ENCODE results near the gene PAPPA2.

Gene PAPPA2

DNA sequence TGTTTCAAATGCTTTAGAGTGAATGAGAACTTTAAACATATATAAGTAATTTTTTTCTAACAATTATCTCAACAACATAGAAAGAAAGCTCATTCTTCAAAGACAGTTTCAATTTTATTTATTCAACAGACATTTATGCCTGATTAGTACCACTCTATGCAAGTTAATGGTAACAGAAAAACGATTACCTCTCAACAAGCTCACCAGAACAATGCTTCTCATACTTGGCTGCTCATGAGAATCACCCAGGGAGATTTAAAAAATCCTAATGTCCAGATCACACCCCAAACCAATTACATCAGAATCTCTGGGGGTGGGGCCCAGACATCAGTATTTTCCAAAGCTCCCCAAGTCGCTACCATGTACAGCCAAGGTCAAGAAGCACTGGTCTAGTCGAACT is 312.4 kb downstream of the PAPPA2 start:
- no peaks in the 10 kb centered on the region for H3K4me1 ChIP-seq (ENCODE audit: control insufficient read depth, insufficient read depth, low read length)
- no peaks in the 10 kb centered on the region for H3K36me3 ChIP-seq (ENCODE audit: control insufficient read depth, insufficient read depth, low read length)
- no peaks in the 10 kb centered on the region for H3K27me3 ChIP-seq (ENCODE audit: control insufficient read depth, insufficient read depth, low read length)
- H3K9ac ChIP-seq (ENCODE audit: low read length), result no peak overlapping the region
- H3K27ac ChIP-seq (ENCODE audit: low read depth, low read length), result no peak overlapping the region
- H3K4me3 ChIP-seq (ENCODE audit: low read length), result no peak overlapping the region

- Histone ChIP-seq H3K4me3 (ENCODE audit: low read length) (no peak overlapping the region), H3K27me3 (ENCODE audit: control insufficient read depth, insufficient read depth, low read length) (no peaks in the 10 kb centered on the region), H3K9ac (ENCODE audit: low read length) (no peak overlapping the region), H3K27ac (ENCODE audit: low read depth, low read length) (no peak overlapping the region), H3K36me3 (ENCODE audit: control insufficient read depth, insufficient read depth, low read length) (no peaks in the 10 kb centered on the region), H3K4me1 (ENCODE audit: control insufficient read depth, insufficient read depth, low read length) (no peaks in the 10 kb centered on the region)
Observed at GRCh38 chr1:176775996-176776395, 313.0 kb downstream of the PAPPA2 start.

- Histone ChIP-seq H3K4me1 (ENCODE audit: control insufficient read depth, insufficient read depth, low read length) (no peaks in the 10 kb centered on the region), H3K9ac (ENCODE audit: low read length) (no peak overlapping the region), H3K36me3 (ENCODE audit: control insufficient read depth, insufficient read depth, low read length) (no peaks in the 10 kb centered on the region), H3K4me3 (ENCODE audit: low read length) (no peak overlapping the region), H3K27ac (ENCODE audit: low read depth, low read length) (no peak overlapping the region), H3K27me3 (ENCODE audit: control insufficient read depth, insufficient read depth, low read length) (no peaks in the 10 kb centered on the region)
Observed at GRCh38 chr1:176778056-176778455, 315.1 kb downstream of the PAPPA2 start.

- no peaks in the 10 kb centered on the region for H3K36me3 ChIP-seq (ENCODE audit: control insufficient read depth, insufficient read depth, low read length)
- no peak overlapping the region for H3K27ac ChIP-seq (ENCODE audit: low read depth, low read length)
- no peaks in the 10 kb centered on the region for H3K27me3 ChIP-seq (ENCODE audit: control insufficient read depth, insufficient read depth, low read length)
- H3K4me1 ChIP-seq (ENCODE audit: control insufficient read depth, insufficient read depth, low read length), result no peaks in the 10 kb centered on the region
- no peak overlapping the region for H3K9ac ChIP-seq (ENCODE audit: low read length)
- H3K4me3 ChIP-seq (ENCODE audit: low read length), result no peak overlapping the region
Observed at GRCh38 chr1:176779992-176780328, 317.0 kb downstream of the PAPPA2 start.

GRCh38 chr1:176783309-176783708 is 320.3 kb downstream of the PAPPA2 start:
- Histone ChIP-seq H3K9ac (ENCODE audit: low read length) (no peak overlapping the region), H3K4me3 (ENCODE audit: low read length) (no peak overlapping the region), H3K27ac (ENCODE audit: low read depth, low read length) (no peak overlapping the region), H3K36me3 (ENCODE audit: control insufficient read depth, insufficient read depth, low read length) (no peaks in the 10 kb centered on the region), H3K4me1 (ENCODE audit: control insufficient read depth, insufficient read depth, low read length) (peaks cover 4% of the 10 kb centered on the region), H3K27me3 (ENCODE audit: control insufficient read depth, insufficient read depth, low read length) (no peaks in the 10 kb centered on the region)

GRCh38 chr1:176785056-176785455 is 322.1 kb downstream of the PAPPA2 start:
- H3K27ac ChIP-seq (ENCODE audit: low read depth, low read length), result no peak overlapping the region
- H3K9ac ChIP-seq (ENCODE audit: low read length), result no peak overlapping the region
- no peak overlapping the region for H3K4me3 ChIP-seq (ENCODE audit: low read length)
- H3K27me3 ChIP-seq (ENCODE audit: control insufficient read depth, insufficient read depth, low read length), result no peaks in the 10 kb centered on the region
- peaks cover 4% of the 10 kb centered on the region for H3K4me1 ChIP-seq (ENCODE audit: control insufficient read depth, insufficient read depth, low read length)
- no peaks in the 10 kb centered on the region for H3K36me3 ChIP-seq (ENCODE audit: control insufficient read depth, insufficient read depth, low read length)

DNA sequence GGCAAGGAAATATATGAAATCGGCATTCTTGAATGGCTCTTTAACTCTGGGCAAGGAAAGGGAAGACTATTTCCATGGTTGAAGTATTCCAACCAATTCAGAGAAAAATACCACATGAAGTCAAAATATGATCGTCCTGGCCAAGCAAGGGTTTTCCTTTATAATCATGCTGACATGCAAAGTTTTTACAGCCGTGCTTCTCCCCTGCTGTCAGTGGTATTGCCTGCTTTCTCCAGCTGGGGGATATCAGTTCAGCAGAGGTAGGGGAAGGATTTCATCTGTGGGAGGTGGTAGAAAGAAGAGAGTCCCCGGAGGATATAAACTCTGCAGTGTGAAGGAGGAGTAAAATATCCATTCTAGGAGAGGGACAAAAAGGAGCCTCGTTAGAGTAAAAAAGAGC is 322.8 kb downstream of the PAPPA2 start:
- Histone ChIP-seq H3K27ac (ENCODE audit: low read depth, low read length) (no peak overlapping the region), H3K27me3 (ENCODE audit: control insufficient read depth, insufficient read depth, low read length) (no peaks in the 10 kb centered on the region), H3K4me3 (ENCODE audit: low read length) (no peak overlapping the region), H3K36me3 (ENCODE audit: control insufficient read depth, insufficient read depth, low read length) (no peaks in the 10 kb centered on the region), H3K4me1 (ENCODE audit: control insufficient read depth, insufficient read depth, low read length) (peaks cover 4% of the 10 kb centered on the region), H3K9ac (ENCODE audit: low read length) (no peak overlapping the region)

DNA sequence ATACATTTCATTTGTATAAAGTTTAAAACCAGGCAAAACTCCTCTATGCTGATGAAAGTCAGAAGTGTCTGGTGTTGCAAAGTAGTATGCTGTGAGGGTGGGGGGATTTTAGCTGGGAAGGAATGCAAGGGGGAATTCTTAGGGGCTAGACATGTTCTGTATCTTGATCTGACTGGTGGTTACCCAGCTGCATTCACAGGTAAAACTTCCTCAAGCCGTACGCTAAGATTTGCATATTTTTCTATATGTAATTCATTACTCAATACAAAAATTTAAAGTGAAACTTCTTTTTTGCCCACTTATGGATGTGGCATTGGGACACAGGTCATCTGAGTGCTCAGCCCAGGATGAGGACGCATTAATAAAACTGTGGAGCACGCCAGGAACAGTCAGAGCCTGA is 323.3 kb downstream of the PAPPA2 start:
- Histone ChIP-seq H3K36me3 (ENCODE audit: control insufficient read depth, insufficient read depth, low read length) (no peaks in the 10 kb centered on the region), H3K27ac (ENCODE audit: low read depth, low read length) (no peak overlapping the region), H3K9ac (ENCODE audit: low read length) (no peak overlapping the region), H3K4me1 (ENCODE audit: control insufficient read depth, insufficient read depth, low read length) (peaks cover 4% of the 10 kb centered on the region), H3K4me3 (ENCODE audit: low read length) (no peak overlapping the region), H3K27me3 (ENCODE audit: control insufficient read depth, insufficient read depth, low read length) (no peaks in the 10 kb centered on the region)

DNA sequence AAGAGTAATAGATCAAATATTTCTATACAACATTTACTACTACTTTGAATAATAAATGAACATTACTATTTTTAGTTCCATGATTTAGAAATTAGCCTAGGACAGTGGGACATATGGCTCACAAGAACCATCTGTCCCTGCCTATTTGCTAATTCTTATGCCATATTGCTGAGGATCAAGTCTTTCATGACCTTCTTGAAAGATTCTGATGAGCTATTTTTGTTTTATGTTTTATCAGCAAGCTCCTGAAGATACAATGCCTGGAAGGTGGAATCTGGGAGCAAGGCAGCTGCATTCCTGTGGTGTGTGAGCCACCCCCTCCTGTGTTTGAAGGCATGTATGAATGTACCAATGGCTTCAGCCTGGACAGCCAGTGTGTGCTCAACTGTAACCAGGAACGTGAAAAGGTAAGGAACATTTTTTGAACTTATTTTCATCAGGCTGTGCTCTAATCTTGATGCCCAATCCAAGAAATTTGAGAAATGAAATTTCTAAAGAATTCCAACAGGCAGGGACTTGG is 326.7 kb downstream of the PAPPA2 start:
- Histone ChIP-seq H3K4me1 (ENCODE audit: control insufficient read depth, insufficient read depth, low read length) (peaks cover 4% of the 10 kb centered on the region), H3K36me3 (ENCODE audit: control insufficient read depth, insufficient read depth, low read length) (no peaks in the 10 kb centered on the region), H3K27ac (ENCODE audit: low read depth, low read length) (no peak overlapping the region), H3K4me3 (ENCODE audit: low read length) (no peak overlapping the region), H3K27me3 (ENCODE audit: control insufficient read depth, insufficient read depth, low read length) (no peaks in the 10 kb centered on the region), H3K9ac (ENCODE audit: low read length) (no peak overlapping the region)

DNA sequence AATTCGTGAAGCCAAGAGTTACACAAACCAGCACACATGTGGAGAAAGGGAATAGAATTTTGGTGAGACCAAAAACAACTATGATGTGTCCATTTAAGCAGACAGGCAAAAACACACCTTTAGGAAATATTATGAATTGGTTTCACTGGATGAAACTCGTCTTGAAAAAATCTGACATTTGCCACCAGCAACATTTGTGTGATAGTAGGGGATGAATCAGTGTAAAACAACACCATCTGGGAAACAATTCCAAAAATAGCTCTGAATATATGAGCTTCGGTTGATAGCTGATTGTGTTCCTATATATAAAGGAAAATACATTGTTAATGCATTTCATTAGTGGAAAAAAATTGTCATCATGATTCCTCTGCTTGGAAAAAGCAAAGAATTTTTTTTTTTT is 327.8 kb downstream of the PAPPA2 start:
- Histone ChIP-seq H3K9ac (ENCODE audit: low read length) (no peak overlapping the region), H3K27ac (ENCODE audit: low read depth, low read length) (no peak overlapping the region), H3K4me3 (ENCODE audit: low read length) (no peak overlapping the region), H3K27me3 (ENCODE audit: control insufficient read depth, insufficient read depth, low read length) (no peaks in the 10 kb centered on the region), H3K36me3 (ENCODE audit: control insufficient read depth, insufficient read depth, low read length) (no peaks in the 10 kb centered on the region), H3K4me1 (ENCODE audit: control insufficient read depth, insufficient read depth, low read length) (peaks cover 4% of the 10 kb centered on the region)

DNA sequence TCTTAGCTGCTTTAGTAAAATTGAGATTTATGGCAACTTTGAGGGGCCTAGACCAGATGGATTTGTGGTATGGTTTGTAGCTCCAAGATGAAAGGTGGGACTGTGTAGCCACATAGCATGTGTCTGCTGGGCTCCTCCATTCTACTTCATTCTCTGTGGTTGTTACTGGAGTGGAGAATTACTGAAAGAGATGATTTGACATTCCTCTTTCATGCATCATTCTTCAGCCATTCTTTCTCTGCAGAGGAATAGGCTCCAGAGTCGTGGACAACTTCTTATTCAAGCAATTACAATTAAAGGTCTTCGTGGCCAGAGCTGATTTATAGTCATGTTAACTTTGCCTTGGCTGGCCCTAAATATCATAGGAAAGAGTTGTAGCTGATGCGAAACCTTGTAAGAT is 328.9 kb downstream of the PAPPA2 start:
- Histone ChIP-seq H3K9ac (ENCODE audit: low read length) (no peak overlapping the region), H3K36me3 (ENCODE audit: control insufficient read depth, insufficient read depth, low read length) (no peaks in the 10 kb centered on the region), H3K27me3 (ENCODE audit: control insufficient read depth, insufficient read depth, low read length) (no peaks in the 10 kb centered on the region), H3K4me1 (ENCODE audit: control insufficient read depth, insufficient read depth, low read length) (no peaks in the 10 kb centered on the region), H3K4me3 (ENCODE audit: low read length) (no peak overlapping the region), H3K27ac (ENCODE audit: low read depth, low read length) (no peak overlapping the region)

- no peak overlapping the region for H3K4me3 ChIP-seq (ENCODE audit: low read length)
- no peak overlapping the region for H3K27ac ChIP-seq (ENCODE audit: low read depth, low read length)
- no peaks in the 10 kb centered on the region for H3K36me3 ChIP-seq (ENCODE audit: control insufficient read depth, insufficient read depth, low read length)
- no peaks in the 10 kb centered on the region for H3K27me3 ChIP-seq (ENCODE audit: control insufficient read depth, insufficient read depth, low read length)
- H3K9ac ChIP-seq (ENCODE audit: low read length), result no peak overlapping the region
- no peaks in the 10 kb centered on the region for H3K4me1 ChIP-seq (ENCODE audit: control insufficient read depth, insufficient read depth, low read length)
Observed at GRCh38 chr1:176794897-176795508, 332.0 kb downstream of the PAPPA2 start.

GRCh38 chr1:176795929-176796328 is 333.0 kb downstream of the PAPPA2 start:
- no peak overlapping the region for H3K4me3 ChIP-seq (ENCODE audit: low read length)
- H3K4me1 ChIP-seq (ENCODE audit: control insufficient read depth, insufficient read depth, low read length), result no peaks in the 10 kb centered on the region
- no peak overlapping the region for H3K9ac ChIP-seq (ENCODE audit: low read length)
- no peaks in the 10 kb centered on the region for H3K27me3 ChIP-seq (ENCODE audit: control insufficient read depth, insufficient read depth, low read length)
- no peaks in the 10 kb centered on the region for H3K36me3 ChIP-seq (ENCODE audit: control insufficient read depth, insufficient read depth, low read length)
- no peak overlapping the region for H3K27ac ChIP-seq (ENCODE audit: low read depth, low read length)
